Keratinocyte (primary cell): ENCODE measurements around the gene PDRG1. TPM values are rescaled to one million over a fixed set of nuclear protein-coding genes. Genes with fewer than 3 reads are reported as not detected.

Experiments used
- DNase-seq: peaks from one replicate; pipeline ENCODE4 v3.0.0-alpha.2; 2011; ENCODE audit warnings: low read depth, missing footprints, low spot score
- FAIRE-seq: peaks from 2 replicates; lab custom pipeline; 2011; peaks lifted over from hg19 to GRCh38; lab: Jason Lieb, UNC
- H2AFZ ChIP-seq: 2 replicates; pipeline ENCODE4 v1.6.0; 2012; ENCODE audit warnings: low read length, control low read depth, inconsistent platforms; ENCODE audit not compliant: control insufficient read depth
- H3K27ac ChIP-seq: 2 replicates; pipeline ENCODE4 v1.5.1; 2011; ENCODE audit warnings: low read length; ENCODE audit not compliant: control insufficient read depth, insufficient read depth
- H3K27me3 ChIP-seq: 3 replicates; pipeline ENCODE4 v1.6.0; 2011; ENCODE audit warnings: low read length; ENCODE audit not compliant: control insufficient read depth, insufficient read depth; ENCODE audit errors: extremely low read depth
- H3K36me3 ChIP-seq, 2 experiments: 2 replicates in 1 of 2; 3 replicates in 1 of 2; pipeline ENCODE4 v1.5.1; 2011; ENCODE audit warnings: low read length in 2 of 2, mild to moderate bottlenecking in 1 of 2; ENCODE audit not compliant: control insufficient read depth in 2 of 2, insufficient read depth in 2 of 2; ENCODE audit errors: extremely low read depth in 1 of 2
- H3K4me1 ChIP-seq: 3 replicates; pipeline ENCODE4 v1.5.1; 2011; ENCODE audit warnings: low read length; ENCODE audit not compliant: control insufficient read depth, insufficient read depth; ENCODE audit errors: extremely low read depth
- H3K4me2 ChIP-seq: 3 replicates; pipeline ENCODE4 v1.6.0; 2011; ENCODE audit warnings: low read depth, low read length; ENCODE audit not compliant: control insufficient read depth, insufficient read depth; ENCODE audit errors: extremely low read depth
- H3K4me3 ChIP-seq, 3 experiments: fragments of 200-600 bp in 1 of 3; sonication (generic) in 1 of 3; 2 replicates in 2 of 3; 3 replicates in 1 of 3; pipeline ENCODE4 v1.5.1; 2011 to 2016; ENCODE audit warnings: low read length in 3 of 3, mild to moderate bottlenecking in 3 of 3, control low read depth in 2 of 3, inconsistent platforms in 1 of 3, low read depth in 1 of 3, mixed read lengths in 1 of 3, mixed run types in 1 of 3, moderate library complexity in 1 of 3; ENCODE audit not compliant: control insufficient read depth in 2 of 3, insufficient read depth in 2 of 3; ENCODE audit errors: extremely low read depth in 1 of 3
- H3K79me2 ChIP-seq: 2 replicates; pipeline ENCODE4 v1.6.0; 2012; ENCODE audit warnings: low read length; ENCODE audit not compliant: control insufficient read depth, insufficient read depth
- H3K9ac ChIP-seq: 3 replicates; pipeline ENCODE4 v1.6.0; 2011; ENCODE audit warnings: low read length; ENCODE audit not compliant: control insufficient read depth, insufficient read depth; ENCODE audit errors: extremely low read depth
- H3K9me1 ChIP-seq: 3 replicates; pipeline ENCODE4 v1.6.0; 2011; ENCODE audit warnings: low read length; ENCODE audit not compliant: control insufficient read depth, insufficient read depth; ENCODE audit errors: extremely low read depth
- H3K9me3 ChIP-seq: 2 replicates; pipeline ENCODE4 v1.5.1; 2012; ENCODE audit warnings: low read depth, low read length; ENCODE audit not compliant: control insufficient read depth
- H4K20me1 ChIP-seq: 3 replicates; pipeline ENCODE4 v1.6.0; 2011; ENCODE audit warnings: low read length; ENCODE audit not compliant: control insufficient read depth, insufficient read depth; ENCODE audit errors: extremely low read depth
- CTCF ChIP-seq, 3 experiments: IDR thresholded peaks in 1 of 3; conservative IDR thresholded peaks in 1 of 3; optimal IDR thresholded peaks in 1 of 3; 2 replicates in 2 of 3; 3 replicates in 1 of 3; pipeline versions ENCODE3 to v1.5.1; 2011; ENCODE audit warnings: low read length in 3 of 3, mild to moderate bottlenecking in 3 of 3, moderate library complexity in 2 of 3, control low read depth in 1 of 3, inconsistent platforms in 1 of 3; ENCODE audit not compliant: insufficient read depth in 2 of 3; ENCODE audit errors: extremely low read depth in 1 of 3
- EZH2 ChIP-seq: IDR thresholded peaks from one replicate; pipeline ENCODE4 v1.6.1; 2012; ENCODE audit warnings: inconsistent platforms, mild to moderate bottlenecking, low read length, moderate library complexity
- dilution Hi-C: fragments of 300-500 bp; cut with MboI; formaldehyde crosslinking; loops from one replicate; pipeline ENCODE4 v1.7.0; 2020; ENCODE audit warnings: low sequenced_read_pairs; ENCODE audit not compliant: extremely low pct_ligation_motif_present
- polyA plus RNA-seq, 5 experiments: library from polyadenylated mRNA; depleted of rRNA in 3 of 5; stranded (reverse) in 3 of 5; stranded (forward) in 1 of 5; unstranded in 1 of 5; fragments of >200 nt; gene quantifications; 1 replicate in 1 of 5; 2 replicates in 3 of 5; 3 replicates in 1 of 5; pipeline versions ENCODE4 v1.2.1 to v1.2.3, GENCODE V29; 2011 to 2012; ENCODE audit warnings: missing spikeins in 2 of 5, low read depth in 1 of 5, low replicate concordance in 1 of 5
- small RNA-seq, 3 experiments: library from RNA; depleted of rRNA; stranded (forward); fragments of <200 nt; gene quantifications; one replicate each; pipeline ENCODE3, GENCODE V24; 2012; ENCODE audit warnings: low read depth in 3 of 3, low replicate concordance in 1 of 3; ENCODE audit not compliant: insufficient read length in 3 of 3

PDRG1 gene
- polyA plus RNA-seq, 1 donor (not counting 4 experiments of a cell fraction or from before 2014, with no cell fraction given) = 15.3 TPM

GRCh38 chr20:31896049-31896448, 55.8 kb downstream of the PDRG1 start:
- H3K9me1 ChIP-seq = no peaks in the 10 kb centered on the region
- no peak overlapping the region for H3K4me2 ChIP-seq
- H3K79me2 ChIP-seq = no peaks in the 10 kb centered on the region
- dilution Hi-C loops = no loop called here
- no peaks in the 10 kb centered on the region for H3K27me3 ChIP-seq
- no peak for DNase-seq
- H4K20me1 ChIP-seq = no peaks in the 10 kb centered on the region
- no peak overlapping the region for H3K9ac ChIP-seq
- no peak for TF ChIP-seq CTCF (optimal IDR thresholded peaks at IDR 0.05 in 1 of 3, IDR thresholded peaks at IDR 0.05 in 1 of 3, conservative IDR thresholded peaks at IDR 0.05 in 1 of 3; ENCODE audit: extremely low read depth in 1 of 3, insufficient read depth in 2 of 3, low read length in 3 of 3)
- TF ChIP-seq EZH2 = no peak
- no peak overlapping the region for H3K27ac ChIP-seq
- no peak overlapping the region for H2AFZ ChIP-seq
- H3K4me3 ChIP-seq = no peak overlapping the region
- H3K4me1 ChIP-seq = no peaks in the 10 kb centered on the region
- no peaks in the 10 kb centered on the region for H3K36me3 ChIP-seq
- FAIRE-seq = no peak
- H3K9me3 ChIP-seq = no peaks in the 10 kb centered on the region

- no peaks in the 10 kb centered on the region for H3K4me1 ChIP-seq
- FAIRE-seq (no peak), DNase-seq (no peak)
- no peak overlapping the region for H2AFZ ChIP-seq
- dilution Hi-C loops = no loop called here
- H3K9me3 ChIP-seq = no peaks in the 10 kb centered on the region
- no peak for TF ChIP-seq EZH2
- no peak for TF ChIP-seq CTCF (optimal IDR thresholded peaks at IDR 0.05 in 1 of 3, IDR thresholded peaks at IDR 0.05 in 1 of 3, conservative IDR thresholded peaks at IDR 0.05 in 1 of 3; ENCODE audit: extremely low read depth in 1 of 3, insufficient read depth in 2 of 3, low read length in 3 of 3)
- H4K20me1 ChIP-seq = no peaks in the 10 kb centered on the region
- H3K9me1 ChIP-seq = no peaks in the 10 kb centered on the region
- no peak overlapping the region for H3K9ac ChIP-seq
- no peak overlapping the region for H3K27ac ChIP-seq
- no peaks in the 10 kb centered on the region for H3K36me3 ChIP-seq
- H3K4me3 ChIP-seq = no peak overlapping the region
- H3K4me2 ChIP-seq = no peak overlapping the region
- no peaks in the 10 kb centered on the region for H3K27me3 ChIP-seq
- H3K79me2 ChIP-seq = no peaks in the 10 kb centered on the region
Observed at GRCh38 chr20:31894980-31895675, 56.7 kb downstream of the PDRG1 start.

Small RNA genes within 50 kb of the gene (small RNA-seq; reads per million reads assigned to genes)
- gene RNU1-94P = 0.74 to 2.8 (median 1.0) reads per million in 3 experiments

Other genes with a start within 250 kb of the PDRG1 start
- gene BCL2L1, start 229.2 kb downstream of the PDRG1 start, polyA plus RNA-seq = 90.0 to 142 TPM (median 109 TPM) in 3 replicates
- gene TPX2, start 212.8 kb downstream of the PDRG1 start, polyA plus RNA-seq = 7.1 to 32.5 TPM (median 31.5 TPM) in 3 replicates
- 0.02 to 0.05 TPM in 2 of 3 replicates, not detected in the other for gene MYLK2, start 132.7 kb downstream of the PDRG1 start, polyA plus RNA-seq
- gene FOXS1, start 106.4 kb downstream of the PDRG1 start, polyA plus RNA-seq = not detected in 3 replicates
- gene DUSP15, start 81.5 kb downstream of the PDRG1 start, polyA plus RNA-seq = not detected in 3 replicates
- 0.10 to 0.13 TPM in 2 of 3 replicates, not detected in the other for gene TTLL9, start 81.4 kb downstream of the PDRG1 start, polyA plus RNA-seq
- not detected in 3 replicates for gene XKR7, start 16.1 kb upstream of the PDRG1 start, polyA plus RNA-seq
- not detected in 3 replicates for gene CCM2L, start 58.4 kb upstream of the PDRG1 start, polyA plus RNA-seq
- 0.03 TPM in 1 of 3 replicates, not detected in the others for gene HCK, start 100.2 kb upstream of the PDRG1 start, polyA plus RNA-seq
- 49.4 to 65.5 TPM (median 62.2 TPM) in 3 replicates for gene TM9SF4, start 157.7 kb upstream of the PDRG1 start, polyA plus RNA-seq